ENCODE data around the gene IGSF10. TPM values are rescaled to one million over a fixed set of nuclear protein-coding genes. Genes with fewer than 3 reads are reported as not detected.
"Not testable (repeated sequence)": the region's sequence is repeated elsewhere in the genome, so short reads cannot be mapped to it uniquely, and the experiment has no call there.

The IGSF10 gene
- total and polyA plus RNA-seq, 10 of the 15 experiments (the other 5 are each of a cell fraction or from before 2014, with no cell fraction given): under 0.01 to 0.18 (median 0.03) TPM; not detected in 2

GRCh38 chr3:151460774-151461450 lies at the start of gene IGSF10 (continued):
- TF ChIP-seq YY1 (IDR thresholded peaks at IDR 0.05; ENCODE audit: low read depth, low read length) (no peak), HSF1 (IDR thresholded peaks at IDR 0.05; ENCODE audit: low read depth, low read length) (no peak), RAD21 (IDR thresholded peaks at IDR 0.05; ENCODE audit: insufficient read depth, low read depth, low read length) (no peak), NFIC (IDR thresholded peaks at IDR 0.05; ENCODE audit: low read depth, low read length) (no peak), E2F4 (IDR thresholded peaks at IDR 0.05; ENCODE audit: low read depth, low read length) (no peak), TAF1 (IDR thresholded peaks at IDR 0.05; ENCODE audit: borderline replicate concordance, low read depth, low read length) (no peak), GABPA (IDR thresholded peaks at IDR 0.05; ENCODE audit: low read depth) (no peak), ZZZ3 (IDR thresholded peaks at IDR 0.05; ENCODE audit: control insufficient read depth, insufficient read length, low read depth) (no peak), ZNF274 (IDR thresholded peaks at IDR 0.05; ENCODE audit: insufficient read depth, insufficient read length) (no peak)

- BruUV-seq (replicated peaks); in situ Hi-C loops (cut with MboI); H3K79me2 ChIP-seq (ENCODE audit: control insufficient read depth, insufficient read depth, low read length); intact Hi-C loops (cut with micrococcal nuclease; ENCODE audit: unreplicated experiment); SMC1A ChIA-PET (ENCODE audit: uncharacterized antibody, unreplicated experiment); FAIRE-seq; H2AFZ ChIP-seq (ENCODE audit: control insufficient read depth, low read depth, low read length); H3K9me3 ChIP-seq (replicated peaks; ENCODE audit: control insufficient read depth, insufficient read depth, low read length); H3K27ac ChIP-seq (ENCODE audit: control insufficient read depth, insufficient read depth); ATAC-seq; H4K20me1 ChIP-seq (ENCODE audit: control insufficient read depth, insufficient read depth); POLR2A ChIA-PET; DNase-seq (ENCODE audit: low read depth, low spot score); H3K9ac ChIP-seq (ENCODE audit: control insufficient read depth, insufficient read depth, low read length); RAD21 ChIA-PET (ENCODE audit: unreplicated experiment); H3K4me1 ChIP-seq (ENCODE audit: control insufficient read depth, insufficient read depth, low read length); H3K4me2 ChIP-seq (ENCODE audit: control insufficient read depth, insufficient read depth); H3K36me3 ChIP-seq (ENCODE audit: control insufficient read depth in 2 of 2, insufficient read depth in 2 of 2, low read length in 1 of 2); H3K27me3 ChIP-seq (replicated peaks in 1 of 2; ENCODE audit: control insufficient read depth in 2 of 2, insufficient read depth in 2 of 2, low read length in 1 of 2); CTCF ChIA-PET; H3K4me3 ChIP-seq: not testable (repeated sequence)
- WGBS (ENCODE audit: insufficient coverage, insufficient replicate concordance, low lambda C conversion rate, missing lambda C conversion rate): 60% methylated on average over 11 of the region's 11 CpGs
Observed at GRCh38 chr3:151509468-151510135, 48.7 kb upstream of the IGSF10 start.
